ENCODE measurements around the gene CDHR2.
A peak's percentile ranks its signal among the peaks of the same experiment; 100 is the strongest.

CDHR2 gene

DNA sequence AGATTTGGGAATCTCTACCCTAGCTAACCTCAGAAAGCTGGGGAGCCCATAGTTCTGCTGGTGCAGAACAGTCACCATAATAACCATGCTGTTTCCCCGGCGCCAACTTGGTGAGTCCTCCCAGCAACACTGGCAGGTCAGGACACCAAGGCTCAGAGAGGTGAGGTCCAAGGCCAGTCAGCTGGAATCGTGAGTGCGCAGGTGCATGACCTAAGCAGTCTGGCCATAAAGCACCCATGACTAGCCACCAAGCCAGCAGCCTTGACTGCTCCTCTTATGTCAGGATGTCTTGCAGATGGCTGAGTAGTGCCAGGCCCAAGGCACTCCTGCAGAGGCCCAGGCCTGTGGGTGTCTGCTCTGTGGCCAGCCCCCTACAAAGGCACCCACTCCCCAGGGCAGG is 14.5 kb upstream of the CDHR2 start:
- TF ChIP-seq, protein P1, sequence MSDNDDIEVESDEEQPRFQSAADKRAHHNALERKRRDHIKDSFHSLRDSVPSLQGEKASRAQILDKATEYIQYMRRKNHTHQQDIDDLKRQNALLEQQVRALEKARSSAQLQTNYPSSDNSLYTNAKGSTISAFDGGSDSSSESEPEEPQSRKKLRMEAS (IDR thresholded peaks at IDR 0.05): no peak
- TF ChIP-seq ZBTB7A (IDR thresholded peaks at IDR 0.05; ENCODE audit: low read depth) (no peak), NFIC (IDR thresholded peaks at IDR 0.05) (no peak), CEBPB (IDR thresholded peaks at IDR 0.05) (no peak)
- TF ChIP-seq, protein P2, sequence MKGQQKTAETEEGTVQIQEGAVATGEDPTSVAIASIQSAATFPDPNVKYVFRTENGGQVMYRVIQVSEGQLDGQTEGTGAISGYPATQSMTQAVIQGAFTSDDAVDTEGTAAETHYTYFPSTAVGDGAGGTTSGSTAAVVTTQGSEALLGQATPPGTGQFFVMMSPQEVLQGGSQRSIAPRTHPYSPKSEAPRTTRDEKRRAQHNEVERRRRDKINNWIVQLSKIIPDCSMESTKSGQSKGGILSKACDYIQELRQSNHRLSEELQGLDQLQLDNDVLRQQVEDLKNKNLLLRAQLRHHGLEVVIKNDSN (IDR thresholded peaks at IDR 0.05): no peak

DNA sequence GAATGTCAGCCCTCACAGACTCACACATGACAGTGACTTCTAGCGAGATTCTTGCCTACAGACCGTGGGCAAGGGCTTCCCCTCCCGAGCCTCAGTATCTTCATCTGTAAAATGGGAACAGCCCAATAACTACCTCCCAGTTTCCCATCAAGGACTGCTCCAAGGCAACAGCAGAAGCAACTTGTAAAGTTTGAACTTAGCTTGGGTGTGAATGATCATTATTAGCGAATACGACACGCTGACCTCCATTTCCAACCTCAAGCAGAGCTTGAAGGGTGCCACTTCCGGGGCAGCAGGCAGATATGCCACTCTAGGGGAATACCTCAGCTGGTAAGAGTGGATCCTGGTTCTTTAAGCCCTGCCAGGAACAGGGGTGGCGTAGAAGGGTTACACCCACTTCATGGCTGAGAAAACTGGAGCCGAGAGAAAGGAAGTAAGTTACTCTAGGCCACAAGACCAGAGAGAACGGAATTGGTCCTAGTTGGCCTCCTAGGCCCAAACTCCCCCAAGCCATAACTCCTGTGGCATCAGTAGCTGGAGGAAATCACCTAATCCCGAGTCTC is 14.0 kb upstream of the CDHR2 start:
- no peak for TF ChIP-seq TEAD4 (IDR thresholded peaks at IDR 0.05)
- TF ChIP-seq TCF12 (IDR thresholded peaks at IDR 0.05; ENCODE audit: low read depth): no peak
- TF ChIP-seq NFIC (IDR thresholded peaks at IDR 0.05): no peak
- TF ChIP-seq EP300 (IDR thresholded peaks at IDR 0.05; ENCODE audit: borderline replicate concordance): no peak

DNA sequence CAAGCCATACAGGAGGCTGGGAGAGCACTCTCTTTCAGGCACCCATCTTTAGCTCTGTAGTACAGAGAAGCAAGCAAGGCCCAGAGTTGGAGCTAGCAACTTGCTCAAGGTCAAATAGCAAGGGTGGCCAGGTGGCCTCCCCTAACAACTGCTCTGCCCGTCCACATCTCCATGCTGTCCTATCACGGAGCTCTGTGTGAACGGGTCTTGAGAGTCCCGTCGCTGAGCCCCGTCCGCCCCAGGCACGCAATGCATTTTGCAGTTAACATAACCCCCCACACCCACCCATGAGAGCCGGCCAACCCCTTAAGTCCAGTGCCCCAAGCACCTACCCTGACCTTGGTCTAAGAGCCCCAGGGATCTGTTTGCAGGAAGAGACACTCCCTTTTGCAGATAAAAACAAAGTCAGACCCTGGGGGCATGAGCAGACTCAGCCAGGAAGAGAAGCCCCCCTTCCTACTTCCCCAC is 13.4 kb upstream of the CDHR2 start:
- no peak for TF ChIP-seq EP300 (IDR thresholded peaks at IDR 0.05; ENCODE audit: borderline replicate concordance)
- TF ChIP-seq YY1 (IDR thresholded peaks at IDR 0.05; ENCODE audit: low read depth): no peak
- TF ChIP-seq, protein P3, sequence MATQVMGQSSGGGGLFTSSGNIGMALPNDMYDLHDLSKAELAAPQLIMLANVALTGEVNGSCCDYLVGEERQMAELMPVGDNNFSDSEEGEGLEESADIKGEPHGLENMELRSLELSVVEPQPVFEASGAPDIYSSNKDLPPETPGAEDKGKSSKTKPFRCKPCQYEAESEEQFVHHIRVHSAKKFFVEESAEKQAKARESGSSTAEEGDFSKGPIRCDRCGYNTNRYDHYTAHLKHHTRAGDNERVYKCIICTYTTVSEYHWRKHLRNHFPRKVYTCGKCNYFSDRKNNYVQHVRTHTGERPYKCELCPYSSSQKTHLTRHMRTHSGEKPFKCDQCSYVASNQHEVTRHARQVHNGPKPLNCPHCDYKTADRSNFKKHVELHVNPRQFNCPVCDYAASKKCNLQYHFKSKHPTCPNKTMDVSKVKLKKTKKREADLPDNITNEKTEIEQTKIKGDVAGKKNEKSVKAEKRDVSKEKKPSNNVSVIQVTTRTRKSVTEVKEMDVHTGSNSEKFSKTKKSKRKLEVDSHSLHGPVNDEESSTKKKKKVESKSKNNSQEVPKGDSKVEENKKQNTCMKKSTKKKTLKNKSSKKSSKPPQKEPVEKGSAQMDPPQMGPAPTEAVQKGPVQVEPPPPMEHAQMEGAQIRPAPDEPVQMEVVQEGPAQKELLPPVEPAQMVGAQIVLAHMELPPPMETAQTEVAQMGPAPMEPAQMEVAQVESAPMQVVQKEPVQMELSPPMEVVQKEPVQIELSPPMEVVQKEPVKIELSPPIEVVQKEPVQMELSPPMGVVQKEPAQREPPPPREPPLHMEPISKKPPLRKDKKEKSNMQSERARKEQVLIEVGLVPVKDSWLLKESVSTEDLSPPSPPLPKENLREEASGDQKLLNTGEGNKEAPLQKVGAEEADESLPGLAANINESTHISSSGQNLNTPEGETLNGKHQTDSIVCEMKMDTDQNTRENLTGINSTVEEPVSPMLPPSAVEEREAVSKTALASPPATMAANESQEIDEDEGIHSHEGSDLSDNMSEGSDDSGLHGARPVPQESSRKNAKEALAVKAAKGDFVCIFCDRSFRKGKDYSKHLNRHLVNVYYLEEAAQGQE (IDR thresholded peaks at IDR 0.05; ENCODE audit: low read depth): no peak
- no peak for TF ChIP-seq TAF1 (IDR thresholded peaks at IDR 0.05; ENCODE audit: low read depth)
- TF ChIP-seq RAD21 (IDR thresholded peaks at IDR 0.05; ENCODE audit: low read depth): no peak
- TF ChIP-seq, protein P2 (IDR thresholded peaks at IDR 0.05): no peak
- TF ChIP-seq, protein P1 (IDR thresholded peaks at IDR 0.05): no peak
- TF ChIP-seq FOXM1 (IDR thresholded peaks at IDR 0.05; ENCODE audit: borderline replicate concordance, low read depth): no peak
- no peak for TF ChIP-seq CREB1 (IDR thresholded peaks at IDR 0.05; ENCODE audit: low read depth)
- no peak for TF ChIP-seq NFIC (IDR thresholded peaks at IDR 0.05)
- no peak for TF ChIP-seq EGR1 (IDR thresholded peaks at IDR 0.05)
- no peak for TF ChIP-seq ZBTB7A (IDR thresholded peaks at IDR 0.05; ENCODE audit: low read depth)
- no peak for TF ChIP-seq TEAD4 (IDR thresholded peaks at IDR 0.05)
- TF ChIP-seq CEBPB (IDR thresholded peaks at IDR 0.05): no peak
- TF ChIP-seq TCF12 (IDR thresholded peaks at IDR 0.05; ENCODE audit: low read depth): no peak

DNA sequence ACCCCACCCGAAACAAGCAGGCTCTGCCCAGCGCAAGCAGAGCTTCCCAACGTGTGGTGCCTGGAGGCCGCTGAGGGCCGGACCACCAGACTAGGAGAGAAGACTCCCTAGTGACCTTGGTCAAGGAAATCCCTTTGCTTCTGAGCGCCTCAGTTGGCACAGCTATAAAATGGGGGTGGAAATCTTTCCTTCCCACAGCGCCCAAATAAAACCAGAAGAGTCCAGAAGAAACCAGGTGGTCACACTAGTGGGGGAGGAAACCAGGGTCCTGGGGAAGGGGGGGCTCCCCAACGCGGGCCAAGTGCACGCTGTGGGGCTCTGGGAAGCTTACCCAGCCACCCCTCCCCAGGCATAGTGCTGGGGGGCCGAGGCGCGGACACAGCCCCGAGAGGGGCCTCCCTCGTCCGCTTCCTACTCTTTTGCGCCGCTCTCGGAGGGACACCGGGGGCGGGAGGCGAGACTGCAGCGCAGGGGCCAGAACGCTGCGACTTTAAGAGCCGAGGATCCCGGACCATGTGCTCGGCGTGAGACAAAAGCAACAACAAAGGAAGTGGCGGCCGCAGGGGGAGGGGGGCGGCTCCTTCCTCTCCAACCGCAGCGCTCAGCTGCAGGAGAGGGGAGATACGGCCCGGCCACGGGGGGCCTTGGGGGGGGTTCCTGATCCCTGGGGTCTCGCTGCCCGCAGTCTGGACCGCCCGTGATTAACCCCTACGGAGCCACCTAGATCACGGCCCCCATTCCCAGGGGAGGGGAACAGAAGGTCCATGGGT is 12.8 kb upstream of the CDHR2 start:
- peak; percentile 37; the same call in 1 of the 2 replicates for TF ChIP-seq ZBTB7A (IDR thresholded peaks at IDR 0.05; ENCODE audit: low read depth)
- TF ChIP-seq, protein P3 (IDR thresholded peaks at IDR 0.05; ENCODE audit: low read depth): no peak
- TF ChIP-seq CREB1 (IDR thresholded peaks at IDR 0.05; ENCODE audit: low read depth): no peak
- no peak for TF ChIP-seq YY1 (IDR thresholded peaks at IDR 0.05; ENCODE audit: low read depth)
- no peak for TF ChIP-seq RAD21 (IDR thresholded peaks at IDR 0.05; ENCODE audit: low read depth)
- no peak for TF ChIP-seq TCF12 (IDR thresholded peaks at IDR 0.05; ENCODE audit: low read depth)
- no peak for TF ChIP-seq FOXM1 (IDR thresholded peaks at IDR 0.05; ENCODE audit: borderline replicate concordance, low read depth)
- peak; percentile 18; the same call in 1 of the 2 replicates for TF ChIP-seq TAF1 (IDR thresholded peaks at IDR 0.05; ENCODE audit: low read depth)
- no peak for TF ChIP-seq EGR1 (IDR thresholded peaks at IDR 0.05)
- no peak for TF ChIP-seq TEAD4 (IDR thresholded peaks at IDR 0.05)
- TF ChIP-seq, protein P2 (IDR thresholded peaks at IDR 0.05): peak; percentile 72
- TF ChIP-seq EP300 (IDR thresholded peaks at IDR 0.05; ENCODE audit: borderline replicate concordance): no peak
- TF ChIP-seq CEBPB (IDR thresholded peaks at IDR 0.05): no peak
- TF ChIP-seq NFIC (IDR thresholded peaks at IDR 0.05): no peak
- TF ChIP-seq, protein P1 (IDR thresholded peaks at IDR 0.05): peak; percentile 97
